ENCODE measurements around the gene ABCC6.
"Not testable (repeated sequence)": the region's sequence is repeated elsewhere in the genome, so short reads cannot be mapped to it uniquely, and the experiment has no call there.

ABCC6 gene

GRCh38 chr16:16158082-16158658, 65.1 kb downstream of the ABCC6 start:
- no peak for DNase-seq

- DNase-seq = no peak
These were observed 66.1 kb downstream of the ABCC6 start for GRCh38 chr16:16157166-16157565.

- DNase-seq = no peak
These were observed 68.1 kb downstream of the ABCC6 start for GRCh38 chr16:16155234-16155633.

- DNase-seq = no peak
These were observed 68.9 kb downstream of the ABCC6 start for GRCh38 chr16:16154281-16154951.

- not testable (repeated sequence) for DNase-seq
These were observed 70.3 kb downstream of the ABCC6 start for GRCh38 chr16:16153000-16153399.

- DNase-seq = no peak
These were observed 72.0 kb downstream of the ABCC6 start for GRCh38 chr16:16151315-16151714.

- DNase-seq = no peak
These were observed 72.5 kb downstream of the ABCC6 start for GRCh38 chr16:16150878-16151152.

- no peak for DNase-seq
These were observed 73.0 kb downstream of the ABCC6 start for GRCh38 chr16:16150117-16150877.

GRCh38 chr16:16149710-16150116, 73.6 kb downstream of the ABCC6 start:
- no peak for DNase-seq

GRCh38 chr16:16148755-16149154, 74.5 kb downstream of the ABCC6 start:
- DNase-seq = no peak

- not testable (repeated sequence) for DNase-seq
These were observed 75.2 kb downstream of the ABCC6 start for GRCh38 chr16:16148000-16148599.

- no peak for DNase-seq
These were observed 75.8 kb downstream of the ABCC6 start for GRCh38 chr16:16147316-16147999.

GRCh38 chr16:16146380-16147315, 76.6 kb downstream of the ABCC6 start:
- DNase-seq = no peak

- no peak for DNase-seq
These were observed 78.0 kb downstream of the ABCC6 start for GRCh38 chr16:16145286-16145685.

- no peak for DNase-seq
These were observed 78.9 kb downstream of the ABCC6 start for GRCh38 chr16:16144416-16144815.

GRCh38 chr16:16143931-16144330, 79.4 kb downstream of the ABCC6 start:
- no peak for DNase-seq

- DNase-seq = no peak
These were observed 80.1 kb downstream of the ABCC6 start for GRCh38 chr16:16143038-16143763.

GRCh38 chr16:16141784-16142396, 81.4 kb downstream of the ABCC6 start:
- DNase-seq = no peak

GRCh38 chr16:16141141-16141540, 82.2 kb downstream of the ABCC6 start:
- DNase-seq = no peak

- DNase-seq = no peak
These were observed 82.8 kb downstream of the ABCC6 start for GRCh38 chr16:16140537-16140936.

- DNase-seq = no peak
These were observed 83.5 kb downstream of the ABCC6 start for GRCh38 chr16:16139806-16140205.
